GM12865 (cell line): Measurements from ENCODE around the gene FAM114A1.

Source experiments
- DNase-seq: peaks from one replicate; pipeline ENCODE4 v3.0.0; 2010; ENCODE audit warnings: low read depth
- H3K4me3 ChIP-seq: 2 replicates; pipeline ENCODE4 v1.5.1; 2011; ENCODE audit warnings: mild to moderate bottlenecking, low read depth, low read length, control low read depth
- TF ChIP-seq, protein P1 (sequence below): IDR thresholded peaks from 2 replicates; pipeline ENCODE4 v1.5.1; 2011; ENCODE audit warnings: low read length, control low read depth, low read depth, inconsistent platforms; ENCODE audit not compliant: insufficient read depth; ENCODE audit errors: missing control alignments

FAM114A1 gene

DNA sequence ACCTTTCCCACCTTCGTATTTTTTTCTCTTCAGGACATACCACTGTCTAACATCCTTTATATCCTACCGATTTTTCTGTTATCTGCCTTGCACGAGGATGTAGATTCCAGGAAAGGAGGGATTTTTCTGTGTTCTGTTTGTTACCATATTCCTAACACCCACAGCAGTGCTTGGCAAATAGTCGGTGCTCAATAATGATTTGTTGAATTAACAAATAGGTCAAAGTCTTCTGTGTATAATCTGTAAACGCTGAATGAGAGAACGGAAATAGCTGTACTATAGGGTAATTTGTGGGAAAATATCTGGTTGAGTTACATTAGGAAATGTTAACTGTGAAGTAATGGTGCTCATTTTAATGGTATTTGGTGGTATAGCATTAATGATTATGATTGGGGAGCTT, 83.1 kb downstream of the FAM114A1 start:
- no peak for DNase-seq
- H3K4me3 ChIP-seq = no peak overlapping the region
- TF ChIP-seq, protein P1, sequence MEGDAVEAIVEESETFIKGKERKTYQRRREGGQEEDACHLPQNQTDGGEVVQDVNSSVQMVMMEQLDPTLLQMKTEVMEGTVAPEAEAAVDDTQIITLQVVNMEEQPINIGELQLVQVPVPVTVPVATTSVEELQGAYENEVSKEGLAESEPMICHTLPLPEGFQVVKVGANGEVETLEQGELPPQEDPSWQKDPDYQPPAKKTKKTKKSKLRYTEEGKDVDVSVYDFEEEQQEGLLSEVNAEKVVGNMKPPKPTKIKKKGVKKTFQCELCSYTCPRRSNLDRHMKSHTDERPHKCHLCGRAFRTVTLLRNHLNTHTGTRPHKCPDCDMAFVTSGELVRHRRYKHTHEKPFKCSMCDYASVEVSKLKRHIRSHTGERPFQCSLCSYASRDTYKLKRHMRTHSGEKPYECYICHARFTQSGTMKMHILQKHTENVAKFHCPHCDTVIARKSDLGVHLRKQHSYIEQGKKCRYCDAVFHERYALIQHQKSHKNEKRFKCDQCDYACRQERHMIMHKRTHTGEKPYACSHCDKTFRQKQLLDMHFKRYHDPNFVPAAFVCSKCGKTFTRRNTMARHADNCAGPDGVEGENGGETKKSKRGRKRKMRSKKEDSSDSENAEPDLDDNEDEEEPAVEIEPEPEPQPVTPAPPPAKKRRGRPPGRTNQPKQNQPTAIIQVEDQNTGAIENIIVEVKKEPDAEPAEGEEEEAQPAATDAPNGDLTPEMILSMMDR = no peak

DNA sequence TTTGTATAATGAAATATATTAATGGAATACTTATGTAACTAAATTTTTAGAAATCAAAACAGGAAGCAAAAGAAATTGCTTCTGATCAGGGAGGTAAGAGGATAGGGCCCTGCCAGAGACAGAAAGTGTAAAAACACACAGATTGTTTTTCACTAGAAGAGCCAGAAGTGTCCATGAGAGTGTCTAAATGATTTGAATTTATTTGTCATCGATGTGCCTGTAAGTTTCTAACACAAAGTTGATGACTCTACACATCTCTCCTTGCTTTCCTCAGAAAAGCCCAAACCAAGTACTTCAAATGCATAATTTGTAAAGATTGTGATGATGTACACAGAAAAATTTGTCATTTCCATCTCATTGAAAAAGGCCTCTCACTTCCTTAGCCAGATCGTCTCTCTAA, 84.0 kb downstream of the FAM114A1 start:
- DNase-seq = no peak
- H3K4me3 ChIP-seq = no peak overlapping the region
- TF ChIP-seq, protein P1 = no peak

GRCh38 chr4:38952017-38952416, 84.4 kb downstream of the FAM114A1 start:
- H3K4me3 ChIP-seq = no peak overlapping the region
- TF ChIP-seq, protein P1 = no peak
- DNase-seq = no peak

- DNase-seq = no peak
- TF ChIP-seq, protein P1 = no peak
- no peak overlapping the region for H3K4me3 ChIP-seq
Observed at GRCh38 chr4:38954727-38955126, 87.1 kb downstream of the FAM114A1 start.

GRCh38 chr4:38955957-38956356, 88.4 kb downstream of the FAM114A1 start:
- TF ChIP-seq, protein P1 = no peak
- H3K4me3 ChIP-seq = no peak overlapping the region

DNA sequence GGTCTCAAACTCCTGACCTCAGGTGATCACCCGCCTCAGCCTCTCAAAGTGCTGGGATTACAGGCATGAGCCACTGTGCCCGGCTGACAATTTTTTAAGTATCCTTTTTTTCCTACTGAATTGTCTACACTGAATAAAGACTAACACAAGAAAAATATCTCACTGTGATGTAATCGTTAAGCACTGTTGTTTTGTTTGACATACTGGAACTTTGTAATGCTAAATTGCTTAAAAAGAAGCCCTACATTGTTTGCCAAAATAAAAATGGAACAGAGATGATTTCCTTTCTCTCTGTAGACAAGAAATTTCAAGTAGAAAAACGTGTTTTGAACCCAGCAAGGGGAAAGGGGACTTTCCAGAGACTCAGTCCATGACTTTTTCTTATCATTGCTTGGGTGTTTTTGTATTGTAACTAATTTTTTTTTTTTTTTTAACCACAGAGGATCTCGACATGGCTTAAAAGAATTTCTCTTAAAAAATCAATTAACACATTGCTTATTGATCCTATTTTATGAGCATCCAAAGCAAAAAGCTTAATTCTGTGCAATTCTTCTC, 89.7 kb downstream of the FAM114A1 start:
- TF ChIP-seq, protein P1 = no peak
- no peak for DNase-seq

More at GRCh38 chr4:38955957-38956356, 88.4 kb downstream of the FAM114A1 start:
- DNase-seq = no peak

GRCh38 chr4:38957893-38958292, 90.3 kb downstream of the FAM114A1 start:
- H3K4me3 ChIP-seq = no peak overlapping the region
- TF ChIP-seq, protein P1 = no peak
- no peak for DNase-seq

More for the DNA sequence above, 89.7 kb downstream of the FAM114A1 start:
- no peak overlapping the region for H3K4me3 ChIP-seq
